AG04449 (cell line): Measurements from ENCODE around the gene LIF.
"Not testable (repeated sequence)": the region's sequence is repeated elsewhere in the genome, so short reads cannot be mapped to it uniquely, and the experiment has no call there.

Experiments used
- CTCF ChIA-PET: fragments of 350-600 bp; formaldehyde crosslinking; extraction: SDS; loops from one replicate; lab custom pipeline; 2021; ENCODE audit warnings: antibody characterized with exemption; lab: Yijun Ruan, JAX
- POLR2A ChIA-PET: fragments of 400-600, 350-600 bp; formaldehyde crosslinking; extraction: SDS; loops from one replicate; lab custom pipeline; 2020; ENCODE audit warnings: antibody characterized with exemption, inconsistent platforms; lab: Yijun Ruan, JAX
- DNase-seq: peaks from one replicate; pipeline ENCODE4 v3.0.0-alpha.2; 2010; ENCODE audit warnings: low read depth, low spot score
- H3K4me3 ChIP-seq: 2 replicates; pipeline ENCODE4 v1.5.1; 2011; ENCODE audit warnings: low read depth, mild to moderate bottlenecking, control low read depth, low read length
- TF ChIP-seq, protein P1 (sequence below): IDR thresholded peaks from one replicate; pipeline ENCODE4 v1.5.1; 2011; ENCODE audit warnings: mild to moderate bottlenecking, moderate library complexity, low read length, control low read depth, inconsistent platforms; ENCODE audit not compliant: insufficient read depth; ENCODE audit errors: missing control alignments

LIF gene

DNA sequence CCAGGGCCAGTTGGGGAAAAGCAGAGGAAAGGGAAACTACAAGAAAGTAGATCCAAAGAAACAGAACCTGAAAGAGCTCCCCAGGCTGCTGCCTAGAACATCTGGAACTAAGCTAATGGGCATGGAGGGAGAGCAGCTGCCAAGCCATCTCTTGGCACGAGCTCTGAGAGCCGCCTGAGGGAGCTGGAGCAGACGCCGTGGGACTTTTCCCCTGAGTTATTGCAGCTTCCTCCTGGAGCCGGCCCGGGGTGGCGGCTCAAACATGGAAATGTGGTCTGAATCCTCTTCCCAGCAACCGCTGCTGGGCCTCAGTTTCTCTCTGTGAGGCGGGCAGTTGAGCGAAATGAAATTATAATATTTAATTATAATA lies 41.8 kb downstream of the LIF start:
- no peak overlapping the region for H3K4me3 ChIP-seq
- peak; percentile 31 for DNase-seq
- TF ChIP-seq, protein P1, sequence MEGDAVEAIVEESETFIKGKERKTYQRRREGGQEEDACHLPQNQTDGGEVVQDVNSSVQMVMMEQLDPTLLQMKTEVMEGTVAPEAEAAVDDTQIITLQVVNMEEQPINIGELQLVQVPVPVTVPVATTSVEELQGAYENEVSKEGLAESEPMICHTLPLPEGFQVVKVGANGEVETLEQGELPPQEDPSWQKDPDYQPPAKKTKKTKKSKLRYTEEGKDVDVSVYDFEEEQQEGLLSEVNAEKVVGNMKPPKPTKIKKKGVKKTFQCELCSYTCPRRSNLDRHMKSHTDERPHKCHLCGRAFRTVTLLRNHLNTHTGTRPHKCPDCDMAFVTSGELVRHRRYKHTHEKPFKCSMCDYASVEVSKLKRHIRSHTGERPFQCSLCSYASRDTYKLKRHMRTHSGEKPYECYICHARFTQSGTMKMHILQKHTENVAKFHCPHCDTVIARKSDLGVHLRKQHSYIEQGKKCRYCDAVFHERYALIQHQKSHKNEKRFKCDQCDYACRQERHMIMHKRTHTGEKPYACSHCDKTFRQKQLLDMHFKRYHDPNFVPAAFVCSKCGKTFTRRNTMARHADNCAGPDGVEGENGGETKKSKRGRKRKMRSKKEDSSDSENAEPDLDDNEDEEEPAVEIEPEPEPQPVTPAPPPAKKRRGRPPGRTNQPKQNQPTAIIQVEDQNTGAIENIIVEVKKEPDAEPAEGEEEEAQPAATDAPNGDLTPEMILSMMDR: no peak
- ChIA-PET POLR2A (interaction anchor here (1.2 kb wide), 1 partner anchor 9 kb away, joined by 9 read pairs; no protein-coding TSS in a partner anchor), CTCF (interaction anchor here (1.1 to 3.6 kb wide), 7 partner anchors 8 to 97 kb away, joined by 3 to 18 read pairs (median 3); no protein-coding TSS in a partner anchor)

GRCh38 chr22:30204015-30204741 lies 42.4 kb downstream of the LIF start:
- POLR2A ChIA-PET: interaction anchor here (1.2 kb wide), 1 partner anchor 8 kb away, joined by 9 read pairs; no protein-coding TSS in a partner anchor

GRCh38 chr22:30202531-30203006 lies 44.0 kb downstream of the LIF start:
- TF ChIP-seq, protein P1: no peak
- H3K4me3 ChIP-seq: no peak overlapping the region
- POLR2A ChIA-PET: no interaction called here
- DNase-seq: peak; percentile 31
- CTCF ChIA-PET: interaction anchor here (0.5 to 1.7 kb wide), 4 partner anchors 23 to 94 kb away, joined by 3 to 5 read pairs (median 4); no protein-coding TSS in a partner anchor

More at GRCh38 chr22:30204015-30204741, 42.4 kb downstream of the LIF start:
- TF ChIP-seq, protein P1: no peak
- DNase-seq: no peak
- CTCF ChIA-PET: interaction anchor here (0.6 to 3.6 kb wide), 7 partner anchors 8 to 196 kb away, joined by 3 to 18 read pairs (median 3); no protein-coding TSS in a partner anchor
- H3K4me3 ChIP-seq: no peak overlapping the region

- CTCF ChIA-PET: interaction anchor here (0.5 to 1.7 kb wide), 3 partner anchors 22 to 94 kb away, joined by 3 to 5 read pairs (median 4); no protein-coding TSS in a partner anchor
- H3K4me3 ChIP-seq: no peak overlapping the region
Observed at GRCh38 chr22:30201945-30202344, 44.6 kb downstream of the LIF start.

GRCh38 chr22:30200905-30201304 lies 45.7 kb downstream of the LIF start:
- CTCF ChIA-PET: interaction anchor here (1.1 to 1.5 kb wide), 2 partner anchors 93 to 96 kb away, joined by 3 read pairs; no protein-coding TSS in a partner anchor
- H3K4me3 ChIP-seq, POLR2A ChIA-PET, DNase-seq: not testable (repeated sequence)

More at GRCh38 chr22:30201945-30202344, 44.6 kb downstream of the LIF start:
- TF ChIP-seq, protein P1: no peak
- DNase-seq: peak; percentile 38
- POLR2A ChIA-PET: no interaction called here

DNA sequence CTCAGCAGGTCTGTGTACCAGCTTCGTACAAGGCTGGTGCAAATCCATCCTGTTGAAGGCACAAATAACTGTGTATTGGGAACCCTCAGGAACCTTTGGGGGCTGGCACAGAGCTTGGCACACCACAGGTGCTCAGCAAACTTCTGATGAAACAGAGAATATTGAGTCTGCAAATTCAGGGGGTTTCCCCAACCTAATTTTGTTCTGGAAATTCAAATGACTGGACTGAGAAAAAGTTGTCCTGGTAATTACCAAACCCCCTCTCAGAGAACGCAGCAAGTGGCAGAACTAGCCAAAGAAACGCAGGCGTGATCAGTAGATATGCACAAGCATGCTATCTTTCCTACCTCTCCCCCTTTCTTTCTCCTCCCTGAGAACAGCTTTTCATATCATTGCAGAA lies 47.6 kb downstream of the LIF start:
- no peak overlapping the region for H3K4me3 ChIP-seq
- TF ChIP-seq, protein P1: no peak
- no peak for DNase-seq
- ChIA-PET CTCF (interaction anchor here (0.8 to 1.4 kb wide), 4 partner anchors 21 to 563 kb away, joined by 3 to 5 read pairs (median 4); no protein-coding TSS in a partner anchor), POLR2A (no interaction called here)
